Stimulated activated CD4-positive, alpha-beta T cell treated with anti-CD3 and anti-CD28 coated beads, Interleukin-2, amount 100 ng/mL, for 4 hours (primary cell): Measurements from ENCODE around the gene TESK2.
"Not testable (repeated sequence)": the region's sequence is repeated elsewhere in the genome, so short reads cannot be mapped to it uniquely, and the experiment has no call there.

Experiments used
- DNase-seq: peaks from one replicate; pipeline ENCODE4 v3.0.0-alpha.2; 2020; ENCODE audit warnings: low read depth

Gene TESK2

GRCh38 chr1:45473302-45473701, 17.7 kb downstream of the TESK2 start:
- DNase-seq = no peak

GRCh38 chr1:45470306-45470798, 20.6 kb downstream of the TESK2 start:
- no peak for DNase-seq

GRCh38 chr1:45467353-45467752, 23.6 kb downstream of the TESK2 start:
- not testable (repeated sequence) for DNase-seq

- no peak for DNase-seq
These were observed 25.7 kb downstream of the TESK2 start for GRCh38 chr1:45465277-45465676.

GRCh38 chr1:45458894-45459293, 32.1 kb downstream of the TESK2 start:
- DNase-seq = no peak

GRCh38 chr1:45456531-45456930, 34.4 kb downstream of the TESK2 start:
- no peak for DNase-seq

- no peak for DNase-seq
These were observed 35.8 kb downstream of the TESK2 start for GRCh38 chr1:45455162-45455561.

GRCh38 chr1:45454464-45454863, 36.5 kb downstream of the TESK2 start:
- no peak for DNase-seq

- no peak for DNase-seq
These were observed 38.5 kb downstream of the TESK2 start for GRCh38 chr1:45452503-45452902.

GRCh38 chr1:45448357-45448756, 42.6 kb downstream of the TESK2 start:
- DNase-seq = no peak

- DNase-seq = no peak
These were observed 43.9 kb downstream of the TESK2 start for GRCh38 chr1:45446950-45447672.

- DNase-seq = no peak
These were observed 44.4 kb downstream of the TESK2 start for GRCh38 chr1:45446530-45446929.

GRCh38 chr1:45444609-45445131, 46.3 kb downstream of the TESK2 start:
- DNase-seq = no peak

GRCh38 chr1:45443580-45444446, 47.1 kb downstream of the TESK2 start:
- DNase-seq = no peak

- no peak for DNase-seq
These were observed 48.7 kb downstream of the TESK2 start for GRCh38 chr1:45442272-45442671.

- no peak for DNase-seq
These were observed 53.6 kb downstream of the TESK2 start for GRCh38 chr1:45437323-45437722.

GRCh38 chr1:45430490-45430889, 60.5 kb downstream of the TESK2 start:
- DNase-seq = no peak

GRCh38 chr1:45429561-45430159, 61.3 kb downstream of the TESK2 start:
- no peak for DNase-seq

- DNase-seq = no peak
These were observed 66.9 kb downstream of the TESK2 start for GRCh38 chr1:45423906-45424678.

- no peak for DNase-seq
These were observed 69.0 kb downstream of the TESK2 start for GRCh38 chr1:45421935-45422334.

- DNase-seq = no peak
These were observed 76.2 kb downstream of the TESK2 start for GRCh38 chr1:45414746-45415145.

GRCh38 chr1:45412899-45413298, 78.1 kb downstream of the TESK2 start:
- no peak for DNase-seq
